ENCODE measurements around the gene TFAM. TPM values are rescaled to one million over a fixed set of nuclear protein-coding genes. Genes with fewer than 3 reads are reported as not detected.

TFAM gene
- total RNA-seq (2014; rRNA removed; shearing (Covaris generic)) (12.5 and 20.0 TPM in 2 replicates), polyA plus RNA-seq (2016; fragmentation: Nextera tagmentation; extraction: Ambion mirVana) (17.8 and 20.6 TPM in 2 replicates)

- H3K27me3 ChIP-seq (replicated peaks; ENCODE audit: insufficient read depth), result no peaks in the 10 kb centered on the region
- peaks cover 21% of the 10 kb centered on the region for H3K36me3 ChIP-seq (ENCODE audit: low read depth)
- 1 to 2% methylated on average over 44 to 63 of the region's 65 CpGs for WGBS, 2 experiments (ENCODE audit: low coverage in 1 of 2, low lambda C conversion rate in 2 of 2, missing lambda C conversion rate in 2 of 2)
- H3F3A ChIP-seq (ENCODE audit: insufficient read depth), result peaks cover 8% of the 10 kb centered on the region; the same call in 1 of the 2 replicates
- H3K4me1 ChIP-seq (ENCODE audit: insufficient read depth), result peaks cover 9% of the 10 kb centered on the region; the same call in 1 of the 2 replicates
- no peaks in the 10 kb centered on the region for H4K20me1 ChIP-seq (ENCODE audit: insufficient read depth)
- TF ChIP-seq EZH2 (IDR thresholded peaks at IDR 0.05; ENCODE audit: insufficient read depth, poor library complexity, severe bottlenecking) (no peak), EZH2phosphoT487 (IDR thresholded peaks at IDR 0.05; ENCODE audit: insufficient read depth, low read depth) (no peak)
- peak within 1 kb of the TSS; percentile 82 for H3K9ac ChIP-seq
- H3K4me3 ChIP-seq, result peak within 1 kb of the TSS; percentile 85
- peak; percentile 97 for DNase-seq
- H3K79me2 ChIP-seq (ENCODE audit: insufficient read depth), result peaks cover 48% of the 10 kb centered on the region
- peak within 1 kb of the TSS; percentile 91 for H2AFZ ChIP-seq
- peak within 1 kb of the TSS; percentile 76 for H3K27ac ChIP-seq
- H3K9me2 ChIP-seq (ENCODE audit: insufficient read depth), result no peaks in the 10 kb centered on the region
- in situ Hi-C loops (cut with MboI), result no loop called here
- no peaks in the 10 kb centered on the region for H3K9me3 ChIP-seq (ENCODE audit: low read depth)
- peak within 1 kb of the TSS; percentile 84 for H3K4me2 ChIP-seq (ENCODE audit: unreplicated experiment)
Observed at GRCh38 chr10:58384999-58385783, at the start of gene TFAM. TSS of gene TFAM (plus strand) at chr10:58385410. CDS start at chr10:58385548, 138 bp downstream.

- Histone ChIP-seq H4K20me1 (ENCODE audit: insufficient read depth) (peaks cover 3% of the 10 kb centered on the region; the same call in 1 of the 2 replicates), H3K36me3 (ENCODE audit: low read depth) (no peaks in the 10 kb centered on the region), H3F3A (ENCODE audit: insufficient read depth) (no peaks in the 10 kb centered on the region), H3K79me2 (ENCODE audit: insufficient read depth) (peaks cover 63% of the 10 kb centered on the region), H2AFZ (peak overlapping the region; percentile 87; the same call in 1 of the 2 replicates), H3K27ac (no peak overlapping the region), H3K9me3 (ENCODE audit: low read depth) (no peaks in the 10 kb centered on the region), H3K9ac (peak overlapping the region; percentile 79; the same call in 1 of the 2 replicates), H3K4me1 (ENCODE audit: insufficient read depth) (peaks cover 6% of the 10 kb centered on the region; the same call in 1 of the 2 replicates), H3K9me2 (ENCODE audit: insufficient read depth) (no peaks in the 10 kb centered on the region), H3K27me3 (replicated peaks; ENCODE audit: insufficient read depth) (no peaks in the 10 kb centered on the region), H3K4me3 (peak overlapping the region; percentile 91), H3K4me2 (ENCODE audit: unreplicated experiment) (peak overlapping the region; percentile 89)
- WGBS, 2 experiments (ENCODE audit: low coverage in 1 of 2, low lambda C conversion rate in 2 of 2, missing lambda C conversion rate in 2 of 2), result 89 to 93% methylated on average over 4 of the region's 4 CpGs
- TF ChIP-seq EZH2 (IDR thresholded peaks at IDR 0.05; ENCODE audit: insufficient read depth, poor library complexity, severe bottlenecking) (no peak), EZH2phosphoT487 (IDR thresholded peaks at IDR 0.05; ENCODE audit: insufficient read depth, low read depth) (no peak)
- in situ Hi-C loops (cut with MboI), result no loop called here
- peak; percentile 30 for DNase-seq
Observed at GRCh38 chr10:58336242-58336641, 49.0 kb upstream of the TFAM start.

- Histone ChIP-seq H3K27me3 (replicated peaks; ENCODE audit: insufficient read depth) (no peaks in the 10 kb centered on the region), H2AFZ (no peak overlapping the region), H3K27ac (no peak overlapping the region), H3K4me3 (no peak overlapping the region), H3K4me1 (ENCODE audit: insufficient read depth) (no peaks in the 10 kb centered on the region), H3F3A (ENCODE audit: insufficient read depth) (no peaks in the 10 kb centered on the region), H3K4me2 (ENCODE audit: unreplicated experiment) (no peak overlapping the region), H3K9me2 (ENCODE audit: insufficient read depth) (no peaks in the 10 kb centered on the region), H3K79me2 (ENCODE audit: insufficient read depth) (peaks cover 97% of the 10 kb centered on the region), H3K9me3 (ENCODE audit: low read depth) (no peaks in the 10 kb centered on the region), H3K9ac (no peak overlapping the region), H3K36me3 (ENCODE audit: low read depth) (no peaks in the 10 kb centered on the region), H4K20me1 (ENCODE audit: insufficient read depth) (peaks cover 6% of the 10 kb centered on the region; the same call in 1 of the 2 replicates)
- TF ChIP-seq EZH2phosphoT487 (IDR thresholded peaks at IDR 0.05; ENCODE audit: insufficient read depth, low read depth) (no peak), EZH2 (IDR thresholded peaks at IDR 0.05; ENCODE audit: insufficient read depth, poor library complexity, severe bottlenecking) (no peak)
- DNase-seq, result no peak
- 97 to 99% methylated on average over 4 of the region's 4 CpGs for WGBS, 2 experiments (ENCODE audit: low coverage in 1 of 2, low lambda C conversion rate in 2 of 2, missing lambda C conversion rate in 2 of 2)
- in situ Hi-C loops (cut with MboI), result no loop called here
Observed at GRCh38 chr10:58341422-58341821, 43.8 kb upstream of the TFAM start.

- Histone ChIP-seq H3K9me2 (ENCODE audit: insufficient read depth) (no peaks in the 10 kb centered on the region), H3K27ac (no peak overlapping the region), H4K20me1 (ENCODE audit: insufficient read depth) (peaks cover 6% of the 10 kb centered on the region; the same call in 1 of the 2 replicates), H3K36me3 (ENCODE audit: low read depth) (no peaks in the 10 kb centered on the region), H3K27me3 (replicated peaks; ENCODE audit: insufficient read depth) (no peaks in the 10 kb centered on the region), H2AFZ (no peak overlapping the region), H3K9ac (no peak overlapping the region), H3K79me2 (ENCODE audit: insufficient read depth) (peaks cover 94% of the 10 kb centered on the region), H3F3A (ENCODE audit: insufficient read depth) (no peaks in the 10 kb centered on the region), H3K4me2 (ENCODE audit: unreplicated experiment) (no peak overlapping the region), H3K9me3 (ENCODE audit: low read depth) (no peaks in the 10 kb centered on the region), H3K4me1 (ENCODE audit: insufficient read depth) (no peaks in the 10 kb centered on the region), H3K4me3 (no peak overlapping the region)
- in situ Hi-C loops (cut with MboI), result no loop called here
- no peak for DNase-seq
- 88 to 95% methylated on average over 1 of the region's 1 CpG for WGBS, 2 experiments (ENCODE audit: low coverage in 1 of 2, low lambda C conversion rate in 2 of 2, missing lambda C conversion rate in 2 of 2)
- TF ChIP-seq EZH2 (IDR thresholded peaks at IDR 0.05; ENCODE audit: insufficient read depth, poor library complexity, severe bottlenecking) (no peak), EZH2phosphoT487 (IDR thresholded peaks at IDR 0.05; ENCODE audit: insufficient read depth, low read depth) (no peak)
Observed at GRCh38 chr10:58341947-58342346, 43.3 kb upstream of the TFAM start.
